GM18507 (cell line): ENCODE data around the gene TCL1A.
"Not testable (repeated sequence)": the region's sequence is repeated elsewhere in the genome, so short reads cannot be mapped to it uniquely, and the experiment has no call there.

Source experiments
- DNase-seq: peaks from one replicate; pipeline ENCODE4 v3.0.0; 2011; ENCODE audit warnings: low read depth; ENCODE audit not compliant: insufficient read length; ENCODE audit errors: extremely low spot score
- FAIRE-seq: peaks from 2 replicates; lab custom pipeline; 2011; peaks lifted over from hg19 to GRCh38; lab: Jason Lieb, UNC

The TCL1A gene

GRCh38 chr14:95713596-95714371 lies at the start of gene TCL1A:
TCL1A (minus strand) TSS chr14:95714125; CDS start chr14:95714066, 59 bp downstream.
- DNase-seq (no peak), FAIRE-seq (peak; percentile 36)

- FAIRE-seq, result not testable (repeated sequence)
These were observed 49.1 kb upstream of the TCL1A start for GRCh38 chr14:95763032-95763431.

GRCh38 chr14:95761436-95761835 lies 47.5 kb upstream of the TCL1A start:
- FAIRE-seq, result no peak
- no peak for DNase-seq

More at GRCh38 chr14:95763032-95763431, 49.1 kb upstream of the TCL1A start:
- DNase-seq, result not testable (repeated sequence)

- DNase-seq, result no peak
- FAIRE-seq, result no peak
These were observed 46.7 kb upstream of the TCL1A start for GRCh38 chr14:95760596-95760995.

- no peak for DNase-seq
- no peak for FAIRE-seq
These were observed 46.0 kb upstream of the TCL1A start for GRCh38 chr14:95759941-95760340.

GRCh38 chr14:95758331-95758730 lies 44.4 kb upstream of the TCL1A start:
- DNase-seq (no peak), FAIRE-seq (no peak)

GRCh38 chr14:95756751-95757150 lies 42.8 kb upstream of the TCL1A start:
- DNase-seq (no peak), FAIRE-seq (no peak)

GRCh38 chr14:95756127-95756526 lies 42.2 kb upstream of the TCL1A start:
- FAIRE-seq, result no peak
- no peak for DNase-seq

- no peak for FAIRE-seq
- DNase-seq, result no peak
These were observed 27.9 kb upstream of the TCL1A start for GRCh38 chr14:95741781-95742180.

- DNase-seq (no peak), FAIRE-seq (no peak)
These were observed 27.1 kb upstream of the TCL1A start for GRCh38 chr14:95741038-95741490.

- FAIRE-seq, result no peak
- no peak for DNase-seq
These were observed 25.4 kb upstream of the TCL1A start for GRCh38 chr14:95739356-95739755.

- DNase-seq (no peak), FAIRE-seq (no peak)
These were observed 19.3 kb upstream of the TCL1A start for GRCh38 chr14:95733212-95733611.

GRCh38 chr14:95730126-95730525 lies 16.2 kb upstream of the TCL1A start:
- DNase-seq (no peak), FAIRE-seq (no peak)

GRCh38 chr14:95729402-95730028 lies 15.6 kb upstream of the TCL1A start:
- peak; percentile 84 for FAIRE-seq
- DNase-seq, result not testable (repeated sequence)

- DNase-seq (no peak), FAIRE-seq (peak; percentile 18)
These were observed 13.3 kb upstream of the TCL1A start for GRCh38 chr14:95727056-95727700.

GRCh38 chr14:95725685-95726336 lies 11.9 kb upstream of the TCL1A start:
- peak; percentile 95 for FAIRE-seq
- DNase-seq, result peak; percentile 40

GRCh38 chr14:95722525-95723190 lies 8.7 kb upstream of the TCL1A start:
- FAIRE-seq, result no peak
- no peak for DNase-seq

GRCh38 chr14:95712398-95712797 lies 1.5 kb downstream of the TCL1A start:
- FAIRE-seq, result peak; percentile 74

GRCh38 chr14:95711476-95712176 lies 2.3 kb downstream of the TCL1A start:
- FAIRE-seq (peak; percentile 78), DNase-seq (no peak)

More at GRCh38 chr14:95712398-95712797, 1.5 kb downstream of the TCL1A start:
- DNase-seq, result no peak
